Activated CD8-positive, alpha-beta memory T cell treated with anti-CD3 and anti-CD28 coated beads, Interleukin-2, amount 10 ng/mL, durations not matched to agents 7 days and 5 days (primary cell): ENCODE results near the gene GYS1. TPM values are rescaled to one million over a fixed set of nuclear protein-coding genes. Genes with fewer than 3 reads are reported as not detected.

Experiments used
- ATAC-seq: fragments of 150-1000 bp; cut with Tn5 transposase; one replicate; pipeline ENCODE4 v1.10.0; 2021; ENCODE audit warnings: moderate library complexity
- CTCF ChIA-PET: fragments of 350-600 bp; sonication (Branson Sonifier 250); formaldehyde crosslinking; loops from one replicate; lab custom pipeline; 2021; ENCODE audit warnings: antibody characterized with exemption; lab: Charles Lee
- DNase-seq: peaks from one replicate; pipeline ENCODE4 v3.0.0-alpha.2; 2020
- H3K27ac Mint-ChIP-seq: one replicate; pipeline ENCODE4 v1.8.0; 2021; ENCODE audit warnings: mild to moderate bottlenecking, mixed read lengths
- H3K27me3 Mint-ChIP-seq: one replicate; pipeline ENCODE4 v1.8.0; 2021; ENCODE audit warnings: mixed read lengths
- H3K36me3 Mint-ChIP-seq: one replicate; pipeline ENCODE4 v1.8.0; 2021; ENCODE audit warnings: mild to moderate bottlenecking, mixed read lengths
- H3K4me1 Mint-ChIP-seq: one replicate; pipeline ENCODE4 v1.8.0; 2021; ENCODE audit warnings: mixed read lengths
- H3K4me3 Mint-ChIP-seq: one replicate; pipeline ENCODE4 v1.8.0; 2021; ENCODE audit warnings: mild to moderate bottlenecking, moderate library complexity, mixed read lengths
- H3K9me3 Mint-ChIP-seq: one replicate; pipeline ENCODE4 v1.8.0; 2022; ENCODE audit warnings: low read depth, mixed read lengths
- total RNA-seq, 2 experiments: library from RNA; stranded (reverse); gene quantifications; one replicate each; pipeline ENCODE4 v1.2.3, GENCODE V29; 2021

GYS1 gene
- total RNA-seq, 2 experiments from 2014 or later = 44.0 to 65.5 TPM

GRCh38 chr19:48964205-48965039 is 28.7 kb downstream of the GYS1 start:
- H3K27me3 Mint-ChIP-seq = no peaks in the 10 kb centered on the region
- H3K9me3 Mint-ChIP-seq = no peaks in the 10 kb centered on the region
- H3K4me3 Mint-ChIP-seq = peak overlapping the region; percentile 99
- H3K36me3 Mint-ChIP-seq = peaks cover 37% of the 10 kb centered on the region
- CTCF ChIA-PET = interaction anchor here (1.0 to 1.5 kb wide), 4 partner anchors 29 to 121 kb away, joined by 3 to 5 read pairs (median 4); partner anchors contain the start of genes GYS1, NUCB1 and RUVBL2
- peaks cover 67% of the 10 kb centered on the region for H3K4me1 Mint-ChIP-seq
- DNase-seq (peak; percentile 47), ATAC-seq (no peak)
- H3K27ac Mint-ChIP-seq = peak overlapping the region; percentile 97

- H3K36me3 Mint-ChIP-seq = peaks cover 37% of the 10 kb centered on the region
- ATAC-seq (peak; percentile 25), DNase-seq (peak; percentile 90)
- H3K4me3 Mint-ChIP-seq = peak overlapping the region; percentile 99
- H3K9me3 Mint-ChIP-seq = no peaks in the 10 kb centered on the region
- no peaks in the 10 kb centered on the region for H3K27me3 Mint-ChIP-seq
- H3K27ac Mint-ChIP-seq = peak overlapping the region; percentile 97
- H3K4me1 Mint-ChIP-seq = peaks cover 73% of the 10 kb centered on the region
- CTCF ChIA-PET = interaction anchor here (0.6 to 1.5 kb wide), 5 partner anchors 30 to 120 kb away, joined by 3 to 5 read pairs (median 4); partner anchors contain the start of genes GYS1, NUCB1 and RUVBL2
These were observed 29.5 kb downstream of the GYS1 start for GRCh38 chr19:48963371-48964204.

GRCh38 chr19:48962849-48963165 is 30.3 kb downstream of the GYS1 start:
- Mint-ChIP-seq H3K9me3 (no peaks in the 10 kb centered on the region), H3K36me3 (peaks cover 39% of the 10 kb centered on the region), H3K4me1 (peaks cover 76% of the 10 kb centered on the region), H3K27ac (peak overlapping the region; percentile 97), H3K27me3 (no peaks in the 10 kb centered on the region), H3K4me3 (peak overlapping the region; percentile 99)
- ATAC-seq (no peak), DNase-seq (no peak)
- CTCF ChIA-PET = interaction anchor here (1.0 to 1.5 kb wide), 4 partner anchors 8 to 168 kb away, joined by 3 to 11 read pairs (median 5); partner anchors contain the start of genes GYS1 and RUVBL2

GRCh38 chr19:48962029-48962848 is 30.9 kb downstream of the GYS1 start:
- H3K27ac Mint-ChIP-seq = peak overlapping the region; percentile 97
- H3K4me3 Mint-ChIP-seq = peak overlapping the region; percentile 99
- DNase-seq (peak; percentile 85), ATAC-seq (peak; percentile 35)
- peaks cover 78% of the 10 kb centered on the region for H3K4me1 Mint-ChIP-seq
- CTCF ChIA-PET = interaction anchor here (1.0 to 1.5 kb wide), 4 partner anchors 8 to 167 kb away, joined by 3 to 11 read pairs (median 5); partner anchors contain the start of genes GYS1 and RUVBL2
- peaks cover 42% of the 10 kb centered on the region for H3K36me3 Mint-ChIP-seq
- H3K27me3 Mint-ChIP-seq = no peaks in the 10 kb centered on the region
- no peaks in the 10 kb centered on the region for H3K9me3 Mint-ChIP-seq

- DNase-seq = no peak
- no peaks in the 10 kb centered on the region for H3K27me3 Mint-ChIP-seq
- H3K4me3 Mint-ChIP-seq = peak overlapping the region; percentile 99
- peaks cover 78% of the 10 kb centered on the region for H3K4me1 Mint-ChIP-seq
- no peaks in the 10 kb centered on the region for H3K9me3 Mint-ChIP-seq
- H3K36me3 Mint-ChIP-seq = peaks cover 41% of the 10 kb centered on the region
- peak overlapping the region; percentile 97 for H3K27ac Mint-ChIP-seq
- CTCF ChIA-PET = interaction anchor here (1.2 to 1.5 kb wide), 3 partner anchors 9 to 166 kb away, joined by 5 to 11 read pairs (median 5); partner anchors contain the start of genes GYS1 and RUVBL2
- ATAC-seq = no peak
These were observed 31.5 kb downstream of the GYS1 start for GRCh38 chr19:48961673-48962028.

GRCh38 chr19:48961051-48961649 is 32.0 kb downstream of the GYS1 start:
- no peak for ATAC-seq
- CTCF ChIA-PET = interaction anchor here (1.3 to 1.7 kb wide), 3 partner anchors 32 to 166 kb away, joined by 4 to 5 read pairs (median 5); partner anchors contain the start of genes GYS1 and RUVBL2
- H3K4me3 Mint-ChIP-seq = no peak overlapping the region
- peak overlapping the region; percentile 79 for H3K27ac Mint-ChIP-seq
- peaks cover 76% of the 10 kb centered on the region for H3K4me1 Mint-ChIP-seq
- H3K9me3 Mint-ChIP-seq = no peaks in the 10 kb centered on the region
- H3K36me3 Mint-ChIP-seq = peaks cover 39% of the 10 kb centered on the region
- DNase-seq = peak; percentile 50
- H3K27me3 Mint-ChIP-seq = no peaks in the 10 kb centered on the region

- no peak for ATAC-seq
- CTCF ChIA-PET = interaction anchor here (1.2 to 1.7 kb wide), 4 partner anchors 11 to 117 kb away, joined by 3 to 7 read pairs (median 4); partner anchors contain the start of genes GYS1 and RUVBL2
- H3K4me3 Mint-ChIP-seq = no peak overlapping the region
- H3K27me3 Mint-ChIP-seq = no peaks in the 10 kb centered on the region
- peaks cover 77% of the 10 kb centered on the region for H3K4me1 Mint-ChIP-seq
- H3K9me3 Mint-ChIP-seq = no peaks in the 10 kb centered on the region
- peak; percentile 73 for DNase-seq
- peaks cover 43% of the 10 kb centered on the region for H3K36me3 Mint-ChIP-seq
- peak overlapping the region; percentile 69 for H3K27ac Mint-ChIP-seq
These were observed 33.5 kb downstream of the GYS1 start for GRCh38 chr19:48959341-48960239.

GRCh38 chr19:48958006-48958405 is 35.1 kb downstream of the GYS1 start:
- ATAC-seq (no peak), DNase-seq (no peak)
- no peaks in the 10 kb centered on the region for H3K9me3 Mint-ChIP-seq
- peaks cover 69% of the 10 kb centered on the region for H3K4me1 Mint-ChIP-seq
- H3K27ac Mint-ChIP-seq = no peak overlapping the region
- peaks cover 45% of the 10 kb centered on the region for H3K36me3 Mint-ChIP-seq
- no peak overlapping the region for H3K4me3 Mint-ChIP-seq
- CTCF ChIA-PET = interaction anchor here (1.2 to 1.4 kb wide), 2 partner anchors 12 to 170 kb away, joined by 3 read pairs; no protein-coding TSS in a partner anchor
- H3K27me3 Mint-ChIP-seq = no peaks in the 10 kb centered on the region

- ATAC-seq (no peak), DNase-seq (no peak)
- CTCF ChIA-PET = interaction anchor here (0.6 to 2.3 kb wide), 4 partner anchors 12 to 500 kb away, joined by 3 to 13 read pairs (median 6); partner anchors contain the start of genes GYS1 and RUVBL2
- Mint-ChIP-seq H3K4me1 (peaks cover 48% of the 10 kb centered on the region), H3K27me3 (no peaks in the 10 kb centered on the region), H3K36me3 (peaks cover 37% of the 10 kb centered on the region), H3K27ac (peak overlapping the region; percentile 84), H3K9me3 (no peaks in the 10 kb centered on the region), H3K4me3 (peak overlapping the region; percentile 80)
These were observed 37.7 kb downstream of the GYS1 start for GRCh38 chr19:48955308-48955958.

GRCh38 chr19:48954595-48955307 is 38.4 kb downstream of the GYS1 start, which contains the start of gene BAX:
Gene BAX, plus strand, starts transcription at chr19:48954875. Its CDS starts 54 bp downstream, at chr19:48954929.
- Mint-ChIP-seq H3K4me1 (peaks cover 45% of the 10 kb centered on the region), H3K27me3 (no peaks in the 10 kb centered on the region), H3K4me3 (peak within 1 kb of the TSS; percentile 80), H3K27ac (peak within 1 kb of the TSS; percentile 84), H3K36me3 (peaks cover 37% of the 10 kb centered on the region), H3K9me3 (no peaks in the 10 kb centered on the region)
- ATAC-seq (peak; percentile 87), DNase-seq (peak; percentile 98)
- CTCF ChIA-PET = interaction anchor here (0.6 to 2.3 kb wide), 9 partner anchors 13 to 500 kb away, joined by 3 to 13 read pairs (median 4); partner anchors contain the start of genes GYS1, LIN7B and RUVBL2
